HG03196 (cell line): Measurements from ENCODE around the gene ZC3H6.
"Not testable (repeated sequence)": the region's sequence is repeated elsewhere in the genome, so short reads cannot be mapped to it uniquely, and the experiment has no call there.

Source experiments
- ATAC-seq: cut with Tn5 transposase; IDR thresholded peaks from one replicate; pipeline ENCODE4 v1.9.1; 2021; ENCODE audit not compliant: unreplicated experiment

The ZC3H6 gene

GRCh38 chr2:112277596-112278220, 2.3 kb downstream of the ZC3H6 start:
- no peak for ATAC-seq

- ATAC-seq, result not testable (repeated sequence)
Observed at GRCh38 chr2:112282066-112282465, 6.7 kb downstream of the ZC3H6 start.

DNA sequence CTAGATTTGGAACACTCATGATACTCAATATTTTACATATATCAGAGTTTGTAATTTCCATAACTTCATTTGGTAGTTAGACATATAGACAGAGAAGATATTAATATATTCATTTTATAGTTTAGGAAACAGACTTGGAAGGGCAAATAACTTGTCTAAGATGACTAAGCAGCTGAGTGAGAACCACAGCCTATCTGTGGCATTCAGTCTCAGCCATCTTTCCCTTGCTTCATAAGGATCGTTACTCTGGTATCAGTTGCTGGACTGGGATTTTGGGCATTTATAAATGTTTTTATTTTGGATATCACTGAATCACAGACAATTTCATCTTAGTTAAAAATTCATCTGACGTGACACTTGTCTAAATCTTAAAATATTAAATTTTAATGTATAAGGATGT, 8.1 kb downstream of the ZC3H6 start:
- ATAC-seq, result not testable (repeated sequence)

DNA sequence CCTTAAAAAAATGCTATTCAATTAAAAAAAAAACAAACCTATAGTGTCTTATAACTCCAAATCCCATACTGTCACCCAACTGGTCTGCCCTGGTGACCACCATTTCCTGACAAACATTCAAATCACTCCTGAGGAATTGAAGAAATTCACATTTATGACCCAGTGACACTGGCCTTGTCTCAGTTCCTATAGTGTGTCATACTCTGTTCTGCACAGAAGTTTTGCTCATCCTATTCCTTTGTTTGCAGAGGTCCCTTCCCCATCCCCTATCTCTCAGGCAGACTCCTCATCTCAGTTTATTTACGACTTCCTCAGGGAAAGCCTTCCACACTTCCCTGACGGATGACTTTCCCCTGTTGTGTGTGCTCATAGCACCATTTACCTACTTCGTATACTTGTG, 14.7 kb downstream of the ZC3H6 start:
- no peak for ATAC-seq

- ATAC-seq, result no peak
Observed at GRCh38 chr2:112290648-112291047, 15.3 kb downstream of the ZC3H6 start.

- ATAC-seq, result no peak
Observed at GRCh38 chr2:112293636-112294401, 18.4 kb downstream of the ZC3H6 start.

GRCh38 chr2:112295407-112296078, 20.1 kb downstream of the ZC3H6 start:
- ATAC-seq, result no peak

DNA sequence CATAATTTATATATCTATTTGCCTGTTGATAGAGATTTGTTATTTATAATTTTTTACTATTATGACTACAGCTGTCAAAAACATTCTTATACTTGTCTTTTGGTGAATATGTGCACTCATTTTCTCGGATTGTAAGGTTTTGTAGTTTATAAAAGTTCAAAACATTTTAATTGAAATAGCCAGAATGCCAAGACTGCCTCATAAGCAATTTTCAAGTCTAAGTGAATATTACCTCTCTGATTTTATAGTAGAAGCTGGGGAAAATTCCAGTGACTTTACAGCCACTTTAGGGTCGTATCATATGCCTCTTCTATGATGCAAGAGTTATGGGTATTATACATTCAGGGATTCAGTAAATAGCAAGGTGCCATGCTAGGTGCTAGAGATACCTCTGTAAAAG, 21.0 kb downstream of the ZC3H6 start:
- ATAC-seq, result no peak

DNA sequence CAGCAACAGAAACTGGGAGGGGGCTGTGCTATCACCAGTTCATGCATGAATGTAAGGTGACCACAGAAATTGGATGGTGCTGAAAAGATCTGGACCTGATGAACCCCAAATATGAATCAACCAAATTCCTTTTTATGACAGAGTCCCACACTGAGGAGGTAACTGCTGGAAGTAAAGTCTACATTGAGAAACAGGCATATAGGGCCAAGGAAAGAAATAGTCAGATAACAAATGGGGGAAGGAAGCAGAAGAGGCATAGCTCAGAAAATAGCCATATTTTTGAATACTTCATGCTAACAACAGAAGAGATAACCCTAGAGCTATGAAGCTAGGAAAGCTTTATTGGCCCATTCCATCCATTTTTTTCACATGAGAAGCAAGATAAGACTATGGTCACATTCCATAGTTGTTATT, 25.8 kb downstream of the ZC3H6 start:
- no peak for ATAC-seq

GRCh38 chr2:112301973-112302372, 26.6 kb downstream of the ZC3H6 start:
- no peak for ATAC-seq

- no peak for ATAC-seq
Observed at GRCh38 chr2:112304298-112304941, 29.0 kb downstream of the ZC3H6 start.

- ATAC-seq, result no peak
Observed at GRCh38 chr2:112305132-112305531, 29.7 kb downstream of the ZC3H6 start.

- no peak for ATAC-seq
Observed at GRCh38 chr2:112310906-112311305, 35.5 kb downstream of the ZC3H6 start.

DNA sequence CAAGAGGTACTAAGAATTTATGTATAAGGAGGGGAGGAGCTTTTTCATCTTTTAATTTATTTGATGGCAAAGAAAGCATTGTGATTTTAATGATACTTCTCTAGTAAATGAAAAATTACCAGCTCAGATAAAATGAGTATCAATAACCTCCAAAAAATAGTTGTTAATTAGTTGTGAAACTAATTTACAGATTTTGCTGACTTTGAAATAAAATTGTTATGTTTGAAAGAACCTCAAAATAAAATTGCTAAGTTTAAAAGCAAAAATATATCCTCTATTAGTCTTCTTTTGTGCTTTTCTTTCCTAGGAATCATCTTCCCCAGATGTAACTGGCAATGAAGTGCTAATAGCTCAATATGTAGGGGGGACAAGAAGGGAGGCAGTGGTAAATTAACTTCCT, 36.5 kb downstream of the ZC3H6 start:
- ATAC-seq, result no peak

DNA sequence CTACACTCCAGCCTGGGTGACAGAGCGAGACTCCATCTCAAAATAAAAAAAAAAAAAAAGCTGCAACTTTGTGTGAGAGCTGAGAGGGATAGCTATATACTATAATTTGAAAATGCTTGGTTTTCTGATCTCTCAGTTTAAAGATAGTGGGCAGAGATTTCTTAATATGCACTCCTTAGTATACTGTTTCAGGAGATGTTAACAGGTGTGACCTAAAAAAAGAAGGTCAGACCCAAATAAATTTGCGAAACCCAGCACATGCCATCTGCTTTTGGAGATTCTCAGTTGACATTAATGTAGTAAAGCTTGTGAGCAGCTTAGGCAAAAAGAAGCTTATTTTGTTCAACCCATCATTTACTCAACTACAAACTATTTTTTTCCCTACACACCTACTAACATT, 37.4 kb downstream of the ZC3H6 start:
- ATAC-seq, result no peak

DNA sequence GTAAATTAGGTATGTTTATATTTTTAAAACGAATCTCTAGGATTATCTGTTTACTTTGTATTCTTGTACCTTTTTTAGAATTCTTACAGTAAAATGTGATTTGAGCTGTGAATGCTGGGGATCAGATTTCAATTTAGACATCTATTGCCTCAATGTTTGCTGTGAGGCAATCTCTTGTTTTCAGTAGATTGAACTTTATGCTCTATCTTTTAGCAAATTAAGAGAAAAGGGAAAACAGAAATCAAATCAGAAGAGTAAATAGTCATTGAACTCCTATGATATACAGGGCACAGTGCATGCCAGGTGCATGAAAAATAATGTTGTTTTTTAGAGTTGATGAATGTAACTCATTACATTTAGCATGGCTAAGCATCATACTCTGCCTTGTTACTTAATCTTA, 39.5 kb downstream of the ZC3H6 start:
- ATAC-seq, result no peak

- no peak for ATAC-seq
Observed at GRCh38 chr2:112317303-112318158, 42.1 kb downstream of the ZC3H6 start.

GRCh38 chr2:112318515-112318914, 43.1 kb downstream of the ZC3H6 start:
- ATAC-seq, result no peak

GRCh38 chr2:112321375-112322320, 46.3 kb downstream of the ZC3H6 start:
- no peak for ATAC-seq

DNA sequence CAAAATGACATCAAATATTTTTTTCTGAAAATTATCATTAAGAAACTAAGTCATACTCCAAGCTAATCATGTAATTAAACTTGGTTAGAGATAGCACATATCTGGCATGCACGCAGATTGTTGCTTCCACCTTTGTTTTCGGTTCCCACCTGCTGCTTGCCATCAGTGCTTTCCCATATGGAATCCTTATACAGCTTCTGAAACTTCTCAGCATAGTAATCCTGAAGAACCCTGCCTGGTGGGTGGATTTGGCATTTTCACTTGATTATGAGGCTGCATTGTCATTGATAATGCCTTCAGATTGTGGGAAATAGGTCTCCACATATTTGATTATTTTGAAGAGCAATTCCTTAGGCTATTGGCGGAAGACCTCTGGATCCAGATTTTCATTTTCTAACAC, 47.5 kb downstream of the ZC3H6 start:
- ATAC-seq, result no peak
